ENCODE measurements around the gene PABPN1.

The PABPN1 gene

GRCh38 chr14:23308721-23309445, 12.4 kb upstream of the PABPN1 start:
- intact Hi-C loops (cut with DNase I; ENCODE audit: low total_unique reads): no loop called here
- TF ChIP-seq CTCF (IDR thresholded peaks at IDR 0.05): no peak
- Histone ChIP-seq H3K36me3 (peaks cover 0 to 30% (median 25%) of the 10 kb centered on the region in 3 donors), H3K27me3 (no peaks in the 10 kb centered on the region), H3K4me3 (peak overlapping the region in 1 of 2 donors; percentile 86), H3K27ac (no peak overlapping the region), H3K4me1 (peaks cover 0 to 48% (median 38%) of the 10 kb centered on the region in 4 donors), H3K9me3 (no peaks in the 10 kb centered on the region)
- no peak for DNase-seq

GRCh38 chr14:23310546-23310945, 10.7 kb upstream of the PABPN1 start:
- TF ChIP-seq CTCF (IDR thresholded peaks at IDR 0.05): no peak
- Histone ChIP-seq H3K9me3 (no peaks in the 10 kb centered on the region), H3K4me3 (no peak overlapping the region), H3K27me3 (no peaks in the 10 kb centered on the region), H3K4me1 (peaks cover 0 to 44% (median 36%) of the 10 kb centered on the region in 4 donors), H3K36me3 (peaks cover 0 to 30% (median 25%) of the 10 kb centered on the region in 3 donors), H3K27ac (no peak overlapping the region)
- intact Hi-C loops (cut with DNase I; ENCODE audit: low total_unique reads): no loop called here
- DNase-seq: no peak

- intact Hi-C loops (cut with DNase I; ENCODE audit: low total_unique reads): no loop called here
- no peak for DNase-seq
- no peak overlapping the region for H3K27ac ChIP-seq
- no peak for TF ChIP-seq CTCF (IDR thresholded peaks at IDR 0.05)
- H3K4me3 ChIP-seq: no peak overlapping the region
- H3K9me3 ChIP-seq: no peaks in the 10 kb centered on the region
- peaks cover 0 to 3% (median 0%) of the 10 kb centered on the region in 3 donors for H3K36me3 ChIP-seq
- H3K27me3 ChIP-seq: no peaks in the 10 kb centered on the region
- peaks cover 0 to 6% (median 3%) of the 10 kb centered on the region in 4 donors for H3K4me1 ChIP-seq
Measured at GRCh38 chr14:23316300-23316699, 5.0 kb upstream of the PABPN1 start.

GRCh38 chr14:23319746-23320583, 1.3 kb upstream of the PABPN1 start:
- peak overlapping the region; percentile 45 to 99 for H3K4me3 ChIP-seq
- no peak for TF ChIP-seq CTCF (IDR thresholded peaks at IDR 0.05)
- intact Hi-C loops (cut with DNase I; ENCODE audit: low total_unique reads): loop anchor here (5.0 to 10.0 kb wide), 4 partner anchors 47 to 235 kb away; partner anchors contain the start of genes EFS, NGDN, THTPA and ZFHX2
- H3K9me3 ChIP-seq: no peaks in the 10 kb centered on the region
- H3K36me3 ChIP-seq: peaks cover 21 to 22% (median 22%) of the 10 kb centered on the region in 3 donors
- H3K27ac ChIP-seq: peak overlapping the region; percentile 89 to 100
- H3K4me1 ChIP-seq: peaks cover 0 to 25% (median 15%) of the 10 kb centered on the region in 4 donors
- no peak for DNase-seq
- H3K27me3 ChIP-seq: no peaks in the 10 kb centered on the region

GRCh38 chr14:23321572-23322547, 603 bp downstream of the PABPN1 start:
- Histone ChIP-seq H3K27ac (peak overlapping the region; percentile 89 to 100), H3K4me1 (peaks cover 0 to 25% (median 15%) of the 10 kb centered on the region in 4 donors), H3K9me3 (no peaks in the 10 kb centered on the region), H3K27me3 (no peaks in the 10 kb centered on the region), H3K36me3 (peaks cover 27 to 28% (median 28%) of the 10 kb centered on the region in 3 donors), H3K4me3 (peak overlapping the region; percentile 81 to 99)
- peak; percentile 43 to 81 for DNase-seq
- TF ChIP-seq CTCF (IDR thresholded peaks at IDR 0.05): no peak
- intact Hi-C loops (cut with DNase I; ENCODE audit: low total_unique reads): loop anchor here (5.0 to 10.0 kb wide), 4 partner anchors 45 to 233 kb away; partner anchors contain the start of genes EFS, NGDN, THTPA and ZFHX2

All from tibial artery (tissue), 4 donors.